ENCODE results near the gene EIF2B5. TPM values are rescaled to one million over a fixed set of nuclear protein-coding genes. Genes with fewer than 3 reads are reported as not detected.

Gene EIF2B5
- total and polyA plus RNA-seq, 5 donors from 2014 or later = 50.6 to 60.1 (median 53.9) TPM

DNA sequence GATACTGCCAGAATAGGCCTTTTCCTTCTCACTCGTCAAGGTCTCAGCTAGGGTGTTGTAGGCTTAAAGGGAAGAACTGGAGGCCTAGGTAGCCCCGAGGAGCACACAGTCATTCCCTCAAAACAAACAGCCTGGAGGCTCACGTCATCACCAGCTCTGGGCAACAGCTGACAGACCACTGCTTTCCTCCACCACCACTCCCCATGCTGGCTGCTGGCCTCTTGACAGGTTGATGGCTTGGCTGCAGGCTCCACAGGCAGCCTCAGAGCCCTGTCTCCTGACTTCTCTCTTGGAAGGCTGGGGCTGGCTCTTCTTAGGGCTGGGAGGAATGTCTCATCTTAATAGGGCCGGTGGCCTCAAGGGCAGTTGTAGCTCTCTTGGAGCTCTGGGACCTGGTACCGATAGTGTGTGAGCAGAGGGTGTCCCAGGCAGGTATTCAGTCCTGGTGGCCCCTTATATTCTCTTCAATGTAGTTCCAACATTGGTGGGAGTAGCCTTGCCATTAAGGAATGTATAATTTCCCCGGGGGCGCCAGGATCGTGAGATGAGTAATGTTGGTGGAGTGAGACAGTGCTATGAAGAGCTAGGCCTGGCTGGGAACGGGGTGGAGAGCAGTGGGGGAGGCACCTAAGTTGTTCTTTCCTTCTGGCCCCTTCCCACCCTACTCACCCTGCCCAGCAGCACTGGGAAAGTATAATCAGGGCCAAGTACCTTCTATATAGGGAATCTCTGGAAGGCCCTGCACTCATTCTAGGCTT is 33.4 kb downstream of the EIF2B5 start:
- DNase-seq (no peak), ATAC-seq (ENCODE audit: low read depth in 2 of 2) (no peak)
- peaks cover 33% of the 10 kb centered on the region for H3K36me3 ChIP-seq (ENCODE audit: control insufficient read depth, insufficient read depth, low read length)
- Mint-ChIP-seq H3K4me1 (peaks cover 0 to 4% (median 3%) of the 10 kb centered on the region in 4 donors), H3K9me3 (peaks cover 0 to 2% (median 0%) of the 10 kb centered on the region in 7 donors), H3K4me3 (peak overlapping the region in 1 of 4 donors; percentile 15), H3K27me3 (no peaks in the 10 kb centered on the region), H3K36me3 (peaks cover 37% of the 10 kb centered on the region), H3K27ac (no peak overlapping the region)
- H3K4me3 ChIP-seq (ENCODE audit: low read depth, low read length) = no peak overlapping the region
- no peaks in the 10 kb centered on the region for H3K4me1 ChIP-seq (ENCODE audit: control insufficient read depth, insufficient read depth, low read length, poor library complexity, severe bottlenecking)
- H3K27me3 ChIP-seq (ENCODE audit: control insufficient read depth, insufficient read depth, low read length) = no peaks in the 10 kb centered on the region
- no peaks in the 10 kb centered on the region for H3K9me3 ChIP-seq (ENCODE audit: control insufficient read depth in 2 of 2, low read length in 2 of 2)
- no peak overlapping the region for H3K27ac ChIP-seq (ENCODE audit: insufficient read depth, low read length, poor library complexity, severe bottlenecking)

DNA sequence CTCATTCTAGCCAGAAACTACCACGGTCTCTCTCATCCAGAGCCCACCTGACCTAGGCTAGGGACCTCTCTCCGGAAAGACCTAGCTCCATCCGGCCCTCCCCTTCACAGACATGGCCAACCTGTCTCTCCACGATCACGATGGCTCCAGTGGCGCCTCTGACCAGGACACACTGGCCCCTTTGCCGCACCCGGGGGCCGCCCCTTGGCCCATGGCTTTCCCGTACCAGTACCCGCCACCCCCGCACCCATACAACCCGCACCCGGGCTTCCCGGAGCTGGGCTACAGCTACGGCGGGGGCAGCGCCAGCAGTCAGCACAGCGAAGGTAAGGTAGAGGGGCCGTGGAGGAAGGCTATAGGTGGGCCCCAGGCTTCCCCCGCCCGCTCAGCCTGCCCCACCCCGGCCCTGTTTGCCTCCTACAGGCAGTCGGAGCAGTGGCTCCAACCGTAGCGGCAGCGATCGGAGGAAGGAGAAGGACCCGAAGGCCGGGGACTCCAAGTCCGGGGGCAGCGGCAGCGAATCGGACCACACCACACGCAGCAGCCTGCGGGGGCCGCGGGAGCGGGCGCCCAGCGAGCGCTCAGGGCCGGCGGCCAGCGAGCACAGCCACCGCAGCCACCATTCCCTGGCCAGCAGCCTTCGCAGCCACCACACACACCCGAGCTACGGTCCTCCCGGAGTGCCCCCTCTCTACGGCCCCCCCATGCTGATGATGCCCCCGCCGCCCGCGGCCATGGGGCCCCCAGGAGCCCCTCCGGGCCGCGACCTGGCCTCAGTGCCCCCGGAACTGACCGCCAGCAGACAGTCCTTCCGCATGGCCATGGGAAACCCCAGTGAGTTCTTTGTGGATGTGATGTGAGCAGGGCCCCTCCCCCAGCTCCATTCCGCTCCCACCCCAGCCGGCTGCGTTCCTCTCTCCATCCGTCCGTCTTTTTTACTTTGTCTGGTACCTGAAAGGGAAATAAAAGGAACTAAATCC is 35.0 kb downstream of the EIF2B5 start:
- DNase-seq (no peak), ATAC-seq (ENCODE audit: low read depth in 2 of 2) (no peak)
- Histone ChIP-seq H3K36me3 (ENCODE audit: control insufficient read depth, insufficient read depth, low read length) (peaks cover 19% of the 10 kb centered on the region), H3K27ac (ENCODE audit: insufficient read depth, low read length, poor library complexity, severe bottlenecking) (no peak overlapping the region), H3K9me3 (ENCODE audit: control insufficient read depth in 2 of 2, low read length in 2 of 2) (no peaks in the 10 kb centered on the region), H3K27me3 (ENCODE audit: control insufficient read depth, insufficient read depth, low read length) (no peaks in the 10 kb centered on the region), H3K4me1 (ENCODE audit: control insufficient read depth, insufficient read depth, low read length, poor library complexity, severe bottlenecking) (peaks cover 3% of the 10 kb centered on the region), H3K4me3 (ENCODE audit: low read depth, low read length) (no peak overlapping the region)
- Mint-ChIP-seq H3K36me3 (peaks cover 26% of the 10 kb centered on the region), H3K27me3 (peaks cover 5% of the 10 kb centered on the region), H3K27ac (no peak overlapping the region), H3K4me1 (peaks cover 3 to 10% (median 6%) of the 10 kb centered on the region in 4 donors), H3K9me3 (peaks cover 0 to 2% (median 0%) of the 10 kb centered on the region in 7 donors), H3K4me3 (no peak overlapping the region)

DNA sequence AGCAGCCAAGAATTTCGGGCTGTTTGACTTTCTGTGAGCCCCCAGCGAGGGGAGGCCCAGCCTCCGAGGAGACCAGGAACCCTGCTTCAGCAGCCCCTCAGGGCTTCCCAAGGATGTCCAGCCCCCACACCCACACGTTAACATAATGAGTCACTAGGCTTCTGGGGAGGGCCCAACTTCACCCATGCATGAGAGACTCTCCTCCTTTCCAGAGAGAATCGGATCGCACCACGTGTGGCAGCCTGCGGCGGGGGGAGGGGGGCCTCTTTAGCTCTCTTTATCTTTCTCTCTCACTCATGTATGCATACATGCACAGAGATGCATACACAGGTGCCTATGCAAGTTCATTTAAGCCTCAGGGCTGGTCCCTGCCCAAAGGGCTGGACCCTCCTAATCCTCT is 36.4 kb downstream of the EIF2B5 start:
- H3K36me3 Mint-ChIP-seq = peaks cover 15% of the 10 kb centered on the region
- no peaks in the 10 kb centered on the region for H3K27me3 ChIP-seq (ENCODE audit: control insufficient read depth, insufficient read depth, low read length)
- peaks cover 9% of the 10 kb centered on the region for H3K36me3 ChIP-seq (ENCODE audit: control insufficient read depth, insufficient read depth, low read length)
- H3K9me3 Mint-ChIP-seq = peaks cover 0 to 2% (median 0%) of the 10 kb centered on the region in 7 donors
- H3K4me3 Mint-ChIP-seq = no peak overlapping the region
- peaks cover 17% of the 10 kb centered on the region for H3K4me1 ChIP-seq (ENCODE audit: control insufficient read depth, insufficient read depth, low read length, poor library complexity, severe bottlenecking)
- peaks cover 4 to 22% (median 14%) of the 10 kb centered on the region in 4 donors for H3K4me1 Mint-ChIP-seq
- no peaks in the 10 kb centered on the region for H3K9me3 ChIP-seq (ENCODE audit: control insufficient read depth in 2 of 2, low read length in 2 of 2)
- H3K27ac Mint-ChIP-seq = no peak overlapping the region
- H3K27ac ChIP-seq (ENCODE audit: insufficient read depth, low read length, poor library complexity, severe bottlenecking) = no peak overlapping the region
- no peak for DNase-seq
- H3K27me3 Mint-ChIP-seq = peaks cover 5% of the 10 kb centered on the region
- no peak for ATAC-seq (ENCODE audit: low read depth in 2 of 2)
- H3K4me3 ChIP-seq (ENCODE audit: low read depth, low read length) = no peak overlapping the region

DNA sequence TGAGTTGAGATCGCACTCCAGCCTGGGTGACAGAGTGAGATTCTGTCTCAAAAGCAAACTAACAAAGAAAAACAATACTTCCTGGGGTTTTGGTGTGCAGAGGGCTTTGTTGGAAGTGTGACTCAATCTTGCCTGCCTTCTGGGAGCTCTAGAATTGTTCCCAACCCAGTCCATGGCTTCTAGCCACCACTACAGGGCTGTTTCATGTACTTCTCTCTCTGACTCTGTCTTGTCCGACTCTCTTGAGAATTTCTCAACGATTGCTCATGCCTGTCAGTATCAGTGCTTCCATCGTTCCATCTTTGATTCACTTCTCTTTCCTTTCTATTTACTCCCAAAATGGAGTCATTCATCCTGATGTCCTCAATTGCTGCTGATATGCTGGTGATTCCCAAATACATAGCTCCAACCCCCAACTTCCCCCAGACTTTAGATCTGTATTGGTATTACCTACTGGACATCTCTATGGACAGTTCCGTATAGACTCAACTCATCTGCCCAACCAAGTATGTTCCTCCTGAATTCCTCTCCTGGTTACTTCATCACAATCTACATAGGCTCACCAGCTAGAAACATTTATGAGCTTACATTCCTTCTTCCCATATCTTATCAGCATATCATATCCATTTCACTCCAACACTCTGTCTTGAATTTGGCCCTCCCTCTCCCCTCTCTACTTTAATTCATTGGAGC is 37.7 kb downstream of the EIF2B5 start:
- H3K27me3 Mint-ChIP-seq = peaks cover 5% of the 10 kb centered on the region
- H3K27ac ChIP-seq (ENCODE audit: insufficient read depth, low read length, poor library complexity, severe bottlenecking) = no peak overlapping the region
- H3K9me3 Mint-ChIP-seq = peaks cover 0 to 2% (median 0%) of the 10 kb centered on the region in 7 donors
- no peak overlapping the region for H3K4me3 ChIP-seq (ENCODE audit: low read depth, low read length)
- DNase-seq (no peak), ATAC-seq (ENCODE audit: low read depth in 2 of 2) (no peak)
- peaks cover 29% of the 10 kb centered on the region for H3K4me1 ChIP-seq (ENCODE audit: control insufficient read depth, insufficient read depth, low read length, poor library complexity, severe bottlenecking)
- peaks cover 15% of the 10 kb centered on the region for H3K36me3 Mint-ChIP-seq
- peaks cover 6% of the 10 kb centered on the region for H3K36me3 ChIP-seq (ENCODE audit: control insufficient read depth, insufficient read depth, low read length)
- peak overlapping the region in 1 of 4 donors; percentile 46 for H3K4me3 Mint-ChIP-seq
- no peaks in the 10 kb centered on the region for H3K27me3 ChIP-seq (ENCODE audit: control insufficient read depth, insufficient read depth, low read length)
- no peak overlapping the region for H3K27ac Mint-ChIP-seq
- H3K9me3 ChIP-seq (ENCODE audit: control insufficient read depth in 2 of 2, low read length in 2 of 2) = no peaks in the 10 kb centered on the region
- peaks cover 4 to 33% (median 20%) of the 10 kb centered on the region in 4 donors for H3K4me1 Mint-ChIP-seq

DNA sequence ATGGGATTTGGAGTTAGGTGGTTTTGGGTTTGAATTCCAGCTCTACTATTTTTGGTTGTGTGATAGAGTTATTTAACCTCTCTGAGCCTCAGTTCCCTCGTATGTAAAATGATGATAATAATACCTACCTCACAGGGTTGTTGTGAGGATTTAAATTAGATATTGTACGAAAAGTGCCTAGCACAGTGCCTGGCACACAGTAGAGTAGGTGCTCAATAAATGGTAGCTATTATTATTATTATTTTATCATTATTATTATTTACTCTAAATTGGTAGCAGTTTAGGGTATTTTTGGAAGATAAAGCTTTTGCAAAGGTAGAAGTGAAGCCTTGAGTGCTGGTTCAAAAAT is 38.2 kb downstream of the EIF2B5 start:
- Histone ChIP-seq H3K4me1 (ENCODE audit: control insufficient read depth, insufficient read depth, low read length, poor library complexity, severe bottlenecking) (peaks cover 29% of the 10 kb centered on the region), H3K27me3 (ENCODE audit: control insufficient read depth, insufficient read depth, low read length) (no peaks in the 10 kb centered on the region), H3K4me3 (ENCODE audit: low read depth, low read length) (no peak overlapping the region), H3K36me3 (ENCODE audit: control insufficient read depth, insufficient read depth, low read length) (peaks cover 8% of the 10 kb centered on the region), H3K9me3 (ENCODE audit: control insufficient read depth in 2 of 2, low read length in 2 of 2) (no peaks in the 10 kb centered on the region), H3K27ac (ENCODE audit: insufficient read depth, low read length, poor library complexity, severe bottlenecking) (no peak overlapping the region)
- H3K27me3 Mint-ChIP-seq = peaks cover 5% of the 10 kb centered on the region
- peak overlapping the region in 2 of 4 donors; percentile 66 to 98 for H3K4me3 Mint-ChIP-seq
- H3K9me3 Mint-ChIP-seq = peaks cover 0 to 2% (median 0%) of the 10 kb centered on the region in 7 donors
- peaks cover 20% of the 10 kb centered on the region for H3K36me3 Mint-ChIP-seq
- peaks cover 4 to 38% (median 25%) of the 10 kb centered on the region in 4 donors for H3K4me1 Mint-ChIP-seq
- ATAC-seq (ENCODE audit: low read depth in 2 of 2) (no peak), DNase-seq (no peak)
- peak overlapping the region in 1 of 3 donors; percentile 69 for H3K27ac Mint-ChIP-seq

DNA sequence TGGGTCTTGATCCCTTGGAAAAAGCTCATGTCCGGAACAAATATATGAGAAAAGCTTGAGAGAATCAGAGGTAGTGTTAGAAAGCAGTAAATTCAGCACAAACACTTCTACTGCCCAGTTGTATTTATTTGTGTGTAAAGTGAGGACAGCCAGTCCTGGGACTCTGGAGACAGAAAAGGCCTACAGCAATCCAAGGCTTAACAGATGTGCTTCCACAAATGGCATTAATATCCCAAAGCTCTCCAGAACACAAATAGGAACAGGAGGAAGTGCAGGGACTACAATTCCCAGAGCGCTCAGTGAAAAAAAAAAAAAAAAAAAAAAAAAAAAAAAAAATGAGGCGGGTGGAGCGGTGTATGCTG is 39.1 kb downstream of the EIF2B5 start:
- Histone ChIP-seq H3K4me3 (ENCODE audit: low read depth, low read length) (no peak overlapping the region), H3K4me1 (ENCODE audit: control insufficient read depth, insufficient read depth, low read length, poor library complexity, severe bottlenecking) (peaks cover 29% of the 10 kb centered on the region), H3K27ac (ENCODE audit: insufficient read depth, low read length, poor library complexity, severe bottlenecking) (peak overlapping the region; percentile 48), H3K27me3 (ENCODE audit: control insufficient read depth, insufficient read depth, low read length) (no peaks in the 10 kb centered on the region), H3K9me3 (ENCODE audit: control insufficient read depth in 2 of 2, low read length in 2 of 2) (no peaks in the 10 kb centered on the region), H3K36me3 (ENCODE audit: control insufficient read depth, insufficient read depth, low read length) (peaks cover 17% of the 10 kb centered on the region)
- Mint-ChIP-seq H3K27ac (peak overlapping the region; percentile 82 to 93 (median 86)), H3K4me3 (peak overlapping the region; percentile 96 to 98 (median 97)), H3K9me3 (peaks cover 0 to 2% (median 0%) of the 10 kb centered on the region in 7 donors), H3K4me1 (peaks cover 4 to 44% (median 26%) of the 10 kb centered on the region in 4 donors), H3K27me3 (peaks cover 5% of the 10 kb centered on the region), H3K36me3 (peaks cover 22% of the 10 kb centered on the region)
- no peak for ATAC-seq (ENCODE audit: low read depth in 2 of 2)
- DNase-seq = no peak

All from CD4-positive, CD25-positive, alpha-beta regulatory T cell (primary cell).